LHCN-M2 (cell line): ENCODE measurements around the gene CAMSAP1. TPM values are rescaled to one million over a fixed set of nuclear protein-coding genes. Genes with fewer than 3 reads are reported as not detected.
A peak's percentile ranks its signal among the peaks of the same experiment; 100 is the strongest.

ENCODE experiments used
- DNase-seq: peaks from one replicate; pipeline ENCODE4 v3.0.0-alpha.2; 2012; ENCODE audit warnings: low read depth
- total RNA-seq: library from RNA; depleted of rRNA; stranded (reverse); fragments of >200 nt; gene quantifications from 2 replicates; pipeline ENCODE4 v1.2.3, GENCODE V29; 2014

Gene CAMSAP1
- total RNA-seq, 1 experiment from 2014 or later = 32.0 TPM

GRCh38 chr9:135883410-135884089 is 23.8 kb downstream of the CAMSAP1 start:
- no peak for DNase-seq

- no peak for DNase-seq
Observed at GRCh38 chr9:135882011-135882410, 25.3 kb downstream of the CAMSAP1 start.

- DNase-seq = no peak
Observed at GRCh38 chr9:135880438-135880837, 26.9 kb downstream of the CAMSAP1 start.

DNA sequence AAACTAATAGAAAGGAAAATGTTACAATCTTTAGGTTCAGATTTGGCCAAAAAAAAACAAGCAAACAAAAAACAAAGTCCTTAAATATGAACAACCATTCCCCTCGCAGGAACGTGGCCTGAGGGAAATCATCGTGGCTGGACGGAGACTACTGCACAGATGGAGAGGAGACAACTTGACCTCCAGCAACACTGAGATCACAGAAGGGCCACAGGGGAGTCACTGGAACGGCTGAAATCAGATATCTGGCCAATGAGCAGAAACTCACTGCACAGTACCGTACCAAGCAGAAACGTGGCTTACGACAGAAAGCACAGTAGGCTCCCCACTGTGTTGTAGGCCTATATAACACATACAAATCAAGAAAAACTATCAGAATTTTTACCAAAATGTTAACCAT is 27.7 kb downstream of the CAMSAP1 start:
- DNase-seq = no peak

DNA sequence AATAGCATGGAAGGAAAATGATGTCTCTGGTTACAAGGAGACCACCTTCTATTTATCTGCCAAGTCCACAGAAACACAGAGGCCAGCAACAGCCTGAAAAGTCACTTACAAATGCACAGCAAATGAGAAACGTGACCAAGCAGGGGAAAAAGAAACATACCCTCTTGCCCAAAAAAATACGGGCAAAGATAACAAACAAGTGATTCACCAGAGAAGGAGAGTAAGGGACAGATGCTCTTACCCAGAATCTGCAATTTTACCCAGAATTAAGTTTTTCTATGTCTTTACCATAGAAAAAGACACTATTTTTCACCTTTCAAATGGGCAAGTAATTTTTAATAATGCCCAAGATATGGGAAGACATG is 28.1 kb downstream of the CAMSAP1 start:
- peak; percentile 55 for DNase-seq

GRCh38 chr9:135878528-135879236 is 28.7 kb downstream of the CAMSAP1 start:
- no peak for DNase-seq

DNA sequence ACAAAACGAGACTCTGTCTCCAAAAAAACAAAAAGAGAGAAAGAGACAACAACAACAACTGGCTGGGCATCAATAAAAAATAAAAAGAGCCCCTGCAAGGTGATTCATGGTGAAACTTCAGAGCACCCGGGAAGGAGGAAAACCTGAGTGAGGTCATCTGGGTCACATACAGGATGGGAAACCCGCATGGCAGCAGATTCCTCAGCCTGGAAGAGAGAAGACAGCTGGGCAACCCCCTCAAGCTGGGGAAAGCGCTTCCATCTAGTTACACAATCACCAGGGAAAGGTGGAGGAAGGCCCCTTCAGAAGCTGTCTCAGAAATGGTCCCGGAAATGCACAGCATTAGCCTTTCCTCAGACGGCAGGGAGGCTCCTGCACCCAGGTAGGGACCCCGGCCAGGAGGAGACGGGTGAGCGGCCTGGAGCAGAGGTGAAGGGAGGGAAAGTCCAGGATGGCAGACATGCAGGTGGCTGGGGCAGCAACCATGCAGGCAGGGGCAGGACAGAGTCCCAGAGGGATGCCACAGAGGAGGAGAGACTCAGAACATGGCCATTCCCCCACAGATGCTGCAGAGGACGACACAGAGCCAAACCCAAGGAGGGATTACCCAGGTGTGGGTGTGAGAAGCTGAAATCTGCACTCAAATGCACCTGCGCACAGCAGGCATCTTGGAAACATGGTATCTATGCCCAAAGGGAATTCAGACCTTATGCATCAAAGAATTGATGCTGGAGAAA is 29.4 kb downstream of the CAMSAP1 start:
- peak; percentile 56 for DNase-seq

GRCh38 chr9:135876936-135877335 is 30.4 kb downstream of the CAMSAP1 start:
- no peak for DNase-seq

DNA sequence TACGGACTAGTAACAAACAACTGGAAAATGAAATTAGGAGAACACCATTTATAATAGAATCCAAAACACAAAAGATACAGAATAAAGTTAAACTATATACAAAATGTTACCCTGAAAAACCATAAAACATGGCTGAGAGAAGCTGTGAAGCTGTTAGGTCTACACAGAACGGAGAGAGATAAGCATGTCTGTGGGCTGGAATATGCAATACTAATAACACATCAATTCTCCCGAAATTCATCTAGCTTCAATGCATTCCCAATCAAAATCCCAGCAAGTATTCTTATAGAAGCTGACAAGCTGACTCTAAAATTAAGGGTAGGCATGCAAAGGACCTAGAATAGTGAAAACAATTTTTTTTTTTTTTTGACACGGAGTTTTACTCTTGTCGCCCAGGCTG is 32.5 kb downstream of the CAMSAP1 start:
- DNase-seq = no peak

DNA sequence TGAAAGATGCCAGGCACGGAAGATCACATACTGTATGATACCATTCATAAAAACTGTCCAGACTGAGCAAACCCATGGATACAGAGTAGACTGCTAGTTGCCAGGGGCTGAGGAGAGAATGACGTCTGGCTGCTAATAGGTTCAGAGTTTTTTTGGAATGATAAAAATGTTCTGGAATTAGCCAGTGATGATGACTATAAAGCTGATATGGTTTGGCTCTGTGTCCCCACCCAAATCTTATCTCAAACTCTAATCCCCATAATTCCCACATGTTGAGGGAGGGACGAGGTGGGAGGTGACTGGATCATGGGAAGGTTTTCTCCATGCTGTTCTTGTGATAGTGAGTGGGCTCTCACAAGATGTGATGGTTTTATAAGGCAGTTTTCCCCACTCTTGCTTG is 37.4 kb downstream of the CAMSAP1 start:
- DNase-seq = no peak

GRCh38 chr9:135865531-135865930 is 41.8 kb downstream of the CAMSAP1 start:
- DNase-seq = no peak

DNA sequence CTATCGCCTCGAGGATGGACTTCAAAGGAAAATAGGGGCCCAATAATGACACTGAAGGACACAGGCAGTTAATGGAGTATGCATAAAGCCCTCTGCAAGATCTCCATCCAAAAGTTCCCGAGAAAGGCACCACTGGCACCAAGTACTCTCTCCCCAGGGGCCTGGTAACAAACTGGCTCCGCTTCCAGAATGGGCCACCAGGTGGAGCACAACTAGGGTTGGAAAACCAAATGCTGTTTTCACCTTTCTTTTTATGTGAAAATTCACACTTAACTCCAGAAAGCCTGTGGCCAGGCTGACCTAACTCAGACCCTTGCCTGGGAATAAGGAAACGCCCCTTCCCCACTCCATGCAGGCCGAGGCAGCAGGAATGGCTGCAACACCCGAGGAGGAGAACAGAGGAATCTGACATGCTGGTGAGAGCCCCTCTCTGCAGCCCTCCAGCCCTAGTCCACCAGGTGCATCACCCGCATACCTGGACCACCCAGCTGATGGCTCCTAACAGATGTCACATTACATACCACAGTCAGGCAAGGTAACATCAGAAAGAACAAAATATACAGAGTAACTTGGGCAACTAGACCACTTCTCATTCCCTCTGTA is 42.8 kb downstream of the CAMSAP1 start:
- DNase-seq = peak; percentile 45

DNA sequence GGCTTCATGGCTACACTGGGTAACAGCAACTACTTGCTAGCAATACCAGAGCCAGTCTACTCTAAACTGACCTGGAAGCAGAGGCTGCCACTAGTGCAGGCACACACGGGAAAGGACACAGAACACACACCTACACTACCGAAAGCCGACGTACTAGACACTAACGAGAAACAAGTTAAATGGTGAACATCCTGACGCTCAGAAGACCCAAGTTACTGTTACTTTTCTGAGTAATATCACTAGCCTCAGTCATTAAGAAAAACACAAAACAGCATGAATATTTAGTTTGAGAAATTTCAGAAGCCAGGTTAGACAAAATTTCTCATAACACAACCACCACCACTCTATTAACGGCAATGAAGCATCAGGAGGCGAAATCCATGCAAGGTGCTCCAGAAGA is 44.5 kb downstream of the CAMSAP1 start:
- no peak for DNase-seq

- DNase-seq = peak; percentile 26
Observed at GRCh38 chr9:135858491-135859185, 48.7 kb downstream of the CAMSAP1 start.

DNA sequence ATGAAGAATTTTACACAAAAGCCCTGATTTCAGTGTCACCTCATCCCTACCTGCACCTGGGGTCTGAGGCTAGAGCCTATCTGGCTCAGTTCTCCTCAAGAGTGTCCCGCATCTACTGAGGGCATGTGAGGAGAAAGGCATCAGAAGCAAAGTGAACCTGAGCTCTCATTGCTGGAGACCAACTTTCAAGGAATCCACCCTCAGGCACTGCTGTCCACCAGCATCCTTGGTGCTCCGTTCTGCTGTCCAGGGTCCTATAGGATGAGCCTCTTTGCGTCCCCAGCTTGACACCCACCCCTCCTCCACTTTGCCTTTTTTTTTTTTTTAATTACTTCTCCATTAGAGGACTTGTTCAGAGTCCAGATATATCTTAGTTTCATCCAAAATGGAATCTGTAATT is 49.5 kb downstream of the CAMSAP1 start:
- DNase-seq = no peak

GRCh38 chr9:135857371-135857786 is 50.0 kb downstream of the CAMSAP1 start:
- peak; percentile 70 for DNase-seq

DNA sequence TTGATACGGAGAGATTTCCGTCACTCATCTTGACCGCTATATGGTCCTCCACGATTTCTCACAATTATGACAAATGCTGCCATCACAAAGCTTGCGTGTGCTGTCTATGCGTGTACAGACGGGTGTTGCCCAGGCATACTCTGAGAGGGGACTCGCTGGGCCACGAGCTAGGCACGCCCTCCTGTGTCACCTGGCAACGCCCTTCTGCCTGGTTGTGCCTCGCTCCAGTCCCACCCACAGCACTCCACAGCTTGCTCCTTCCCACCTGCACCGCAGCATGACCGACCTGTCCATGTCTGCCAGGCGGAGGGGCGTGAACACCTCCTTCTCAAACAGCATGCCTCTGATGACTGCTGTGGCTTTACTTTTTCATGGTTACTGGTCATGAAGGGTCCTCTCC is 55.6 kb downstream of the CAMSAP1 start:
- DNase-seq = no peak

GRCh38 chr9:135850737-135851136 is 56.6 kb downstream of the CAMSAP1 start:
- DNase-seq = no peak

DNA sequence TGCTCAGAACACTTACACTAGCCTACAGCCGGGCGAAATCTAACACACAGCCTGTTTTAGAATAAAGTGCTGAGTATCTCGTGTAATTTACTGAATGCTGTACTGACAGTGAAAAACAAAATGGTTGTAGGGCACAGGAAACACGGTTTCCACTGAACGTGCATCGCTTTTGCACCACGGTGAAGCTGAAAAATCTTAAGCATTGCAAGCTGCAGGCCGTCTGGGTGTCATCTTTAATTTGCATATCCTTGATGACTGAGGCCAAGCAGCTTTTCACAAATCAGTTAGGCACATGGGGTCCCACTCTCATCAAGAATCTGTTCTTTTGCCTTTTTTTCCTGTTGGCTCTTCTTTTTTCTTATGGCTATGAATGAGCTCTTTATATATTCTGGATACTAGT is 58.2 kb downstream of the CAMSAP1 start:
- DNase-seq = no peak

DNA sequence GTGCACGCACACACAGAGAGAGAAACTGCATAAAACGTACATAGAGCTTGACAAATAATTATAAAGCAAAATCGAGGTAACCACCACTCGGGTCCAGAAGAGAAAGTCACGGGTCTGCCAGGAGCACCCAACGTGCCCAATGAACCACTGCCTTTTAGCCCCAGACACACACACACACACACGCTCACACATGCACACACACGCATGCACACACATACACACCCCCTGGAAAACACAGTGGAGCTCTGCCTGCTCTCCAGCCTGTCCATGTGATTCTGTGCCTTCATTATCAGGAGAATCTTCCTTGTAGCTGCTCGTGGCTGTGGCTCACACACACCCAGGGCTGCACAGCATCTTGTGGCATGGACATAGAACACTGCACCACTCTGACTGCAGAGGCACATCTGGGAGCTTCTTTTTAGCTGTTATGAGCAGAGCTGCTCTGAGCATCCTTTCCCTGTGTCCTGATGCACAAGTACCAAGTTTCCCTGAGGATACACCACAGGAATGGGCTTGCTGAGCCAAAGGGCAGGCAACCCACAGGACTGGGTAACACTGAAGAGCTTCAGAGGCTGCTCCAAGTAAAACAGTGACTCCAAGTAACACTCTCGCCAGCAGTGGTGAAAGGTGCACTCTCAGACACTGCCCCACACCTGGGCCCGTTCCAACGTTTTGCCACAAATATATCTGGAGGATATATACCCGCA is 58.9 kb downstream of the CAMSAP1 start:
- no peak for DNase-seq

GRCh38 chr9:135847833-135848232 is 59.5 kb downstream of the CAMSAP1 start:
- no peak for DNase-seq
